HG03039 (cell line): ENCODE results near the gene MYOF.

Source experiments
- ATAC-seq: cut with Tn5 transposase; IDR thresholded peaks from one replicate; pipeline ENCODE4 v1.9.1; 2021; ENCODE audit warnings: mild to moderate bottlenecking, moderate library complexity; ENCODE audit not compliant: unreplicated experiment

MYOF gene

GRCh38 chr10:93266858-93267257 is 215.3 kb downstream of the MYOF start:
- no peak for ATAC-seq

GRCh38 chr10:93261961-93262610 is 220.0 kb downstream of the MYOF start:
- no peak for ATAC-seq

GRCh38 chr10:93261089-93261488 is 221.0 kb downstream of the MYOF start:
- no peak for ATAC-seq

GRCh38 chr10:93259126-93259525 is 223.0 kb downstream of the MYOF start:
- ATAC-seq = no peak
